H1 (cell line): ENCODE measurements around the gene SYDE2. TPM values are rescaled to one million over a fixed set of nuclear protein-coding genes. Genes with fewer than 3 reads are reported as not detected.

ENCODE experiments used
- ASH2L ChIP-seq: fragments of 200-600, 300-600 bp; sonication (generic); IDR thresholded peaks from one replicate; pipeline ENCODE4 v1.7.1; 2017; ENCODE audit warnings: low read length
- BCL11A ChIP-seq, 2 experiments: IDR thresholded peaks; one replicate each; pipeline ENCODE4 v1.6.1; 2011; ENCODE audit warnings: low read depth in 2 of 2, low read length in 2 of 2, mild to moderate bottlenecking in 2 of 2
- CHD2 ChIP-seq: IDR thresholded peaks from 2 replicates; pipeline ENCODE4 v1.6.1; 2012; ENCODE audit warnings: low read length, improper control_type of control experiment
- EGR1 ChIP-seq: IDR thresholded peaks from 2 replicates; pipeline ENCODE4 v1.6.1; 2011; ENCODE audit warnings: low read depth, low read length, borderline replicate concordance
- HDAC2 ChIP-seq, 2 experiments: fragments of 300-600 bp in 1 of 2; sonication (generic) in 1 of 2; IDR thresholded peaks; 2 replicates each; pipeline ENCODE4 v1.6.1; 2011 to 2012; ENCODE audit warnings: low read depth in 2 of 2, low read length in 2 of 2, mild to moderate bottlenecking in 2 of 2, moderate library complexity in 2 of 2, borderline replicate concordance in 1 of 2, inconsistent platforms in 1 of 2
- MAFK ChIP-seq: IDR thresholded peaks from 2 replicates; pipeline ENCODE4 v1.6.1; 2012; ENCODE audit warnings: low read depth, mild to moderate bottlenecking, improper control_type of control experiment, low read length
- RFX5 ChIP-seq: IDR thresholded peaks from 2 replicates; pipeline ENCODE4 v1.6.1; 2011; ENCODE audit warnings: low read depth, low read length, improper control_type of control experiment, borderline replicate concordance
- SP2 ChIP-seq: IDR thresholded peaks from 2 replicates; pipeline ENCODE4 v1.6.1; 2012; ENCODE audit warnings: mild to moderate bottlenecking, low read length, inconsistent platforms
- SP4 ChIP-seq: IDR thresholded peaks from 2 replicates; pipeline ENCODE4 v1.6.1; 2012; ENCODE audit warnings: low read length, inconsistent platforms
- SUZ12 ChIP-seq: fragments of 200-600 bp; sonication (generic); IDR thresholded peaks from 2 replicates; pipeline ENCODE4 v1.6.1; 2012; ENCODE audit warnings: mild to moderate bottlenecking, inconsistent platforms, low read length, moderate library complexity, mixed read lengths
- polyA plus RNA-seq, 7 experiments: library from polyadenylated mRNA; depleted of rRNA in 3 of 7; stranded (reverse) in 5 of 7; unstranded in 2 of 7; fragments of >200 nt in 5 of 7; fragments of 200-250 nt in 2 of 7; gene quantifications; 1 replicate in 5 of 7; 2 replicates in 1 of 7; 4 replicates in 1 of 7; pipeline versions ENCODE4 v1.2.1 to v1.2.3, GENCODE V29; 2011 to 2013; ENCODE audit warnings: missing spikeins in 2 of 7, mixed read lengths in 2 of 7
- total RNA-seq: library from RNA; stranded (reverse); fragmentation: NEBNext Ultra II Directional; extraction: Animal tissue kit (Norgen Biotek cat#: 25700); gene quantifications from 2 replicates; pipeline ENCODE4 v1.2.1, GENCODE V29; 2021
- TF ChIP-seq, protein P1 (sequence below): fragments of 300-600 bp; sonication (generic); IDR thresholded peaks from 2 replicates; pipeline ENCODE4 v1.7.1; 2012; ENCODE audit warnings: low read length, moderate library complexity, mild to moderate bottlenecking, inconsistent platforms; ENCODE audit not compliant: insufficient replicate concordance
- TF ChIP-seq, protein P2 (sequence below): IDR thresholded peaks from 2 replicates; pipeline ENCODE4 v1.6.1; 2011; ENCODE audit warnings: low read depth, mild to moderate bottlenecking, low read length; ENCODE audit not compliant: insufficient read depth

SYDE2 gene
- total and polyA plus RNA-seq, 2 of the 8 experiments (the other 6 are each of a cell fraction or from before 2014, with no cell fraction given) = 1.6 to 14.6 TPM

DNA sequence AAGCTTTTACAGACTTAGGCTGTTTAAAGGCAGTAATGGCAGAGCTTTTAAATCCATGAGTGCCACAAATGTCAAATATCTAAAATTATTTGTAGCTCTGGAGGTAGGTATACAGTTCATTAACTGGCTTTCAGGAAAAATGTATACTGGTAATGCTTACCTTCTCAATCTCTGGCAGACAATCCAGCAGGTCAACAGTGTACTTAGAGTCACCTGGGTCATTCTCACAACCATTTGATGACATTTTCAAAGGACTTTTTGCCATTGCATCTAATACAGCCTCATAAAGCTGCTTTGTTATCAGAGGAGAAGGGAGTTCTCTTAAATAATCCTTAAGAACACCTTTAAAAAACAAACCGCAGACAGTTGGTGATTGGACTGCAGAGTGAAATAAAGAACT is 31.9 kb downstream of the SYDE2 start (continued):
- TF ChIP-seq, protein P1, sequence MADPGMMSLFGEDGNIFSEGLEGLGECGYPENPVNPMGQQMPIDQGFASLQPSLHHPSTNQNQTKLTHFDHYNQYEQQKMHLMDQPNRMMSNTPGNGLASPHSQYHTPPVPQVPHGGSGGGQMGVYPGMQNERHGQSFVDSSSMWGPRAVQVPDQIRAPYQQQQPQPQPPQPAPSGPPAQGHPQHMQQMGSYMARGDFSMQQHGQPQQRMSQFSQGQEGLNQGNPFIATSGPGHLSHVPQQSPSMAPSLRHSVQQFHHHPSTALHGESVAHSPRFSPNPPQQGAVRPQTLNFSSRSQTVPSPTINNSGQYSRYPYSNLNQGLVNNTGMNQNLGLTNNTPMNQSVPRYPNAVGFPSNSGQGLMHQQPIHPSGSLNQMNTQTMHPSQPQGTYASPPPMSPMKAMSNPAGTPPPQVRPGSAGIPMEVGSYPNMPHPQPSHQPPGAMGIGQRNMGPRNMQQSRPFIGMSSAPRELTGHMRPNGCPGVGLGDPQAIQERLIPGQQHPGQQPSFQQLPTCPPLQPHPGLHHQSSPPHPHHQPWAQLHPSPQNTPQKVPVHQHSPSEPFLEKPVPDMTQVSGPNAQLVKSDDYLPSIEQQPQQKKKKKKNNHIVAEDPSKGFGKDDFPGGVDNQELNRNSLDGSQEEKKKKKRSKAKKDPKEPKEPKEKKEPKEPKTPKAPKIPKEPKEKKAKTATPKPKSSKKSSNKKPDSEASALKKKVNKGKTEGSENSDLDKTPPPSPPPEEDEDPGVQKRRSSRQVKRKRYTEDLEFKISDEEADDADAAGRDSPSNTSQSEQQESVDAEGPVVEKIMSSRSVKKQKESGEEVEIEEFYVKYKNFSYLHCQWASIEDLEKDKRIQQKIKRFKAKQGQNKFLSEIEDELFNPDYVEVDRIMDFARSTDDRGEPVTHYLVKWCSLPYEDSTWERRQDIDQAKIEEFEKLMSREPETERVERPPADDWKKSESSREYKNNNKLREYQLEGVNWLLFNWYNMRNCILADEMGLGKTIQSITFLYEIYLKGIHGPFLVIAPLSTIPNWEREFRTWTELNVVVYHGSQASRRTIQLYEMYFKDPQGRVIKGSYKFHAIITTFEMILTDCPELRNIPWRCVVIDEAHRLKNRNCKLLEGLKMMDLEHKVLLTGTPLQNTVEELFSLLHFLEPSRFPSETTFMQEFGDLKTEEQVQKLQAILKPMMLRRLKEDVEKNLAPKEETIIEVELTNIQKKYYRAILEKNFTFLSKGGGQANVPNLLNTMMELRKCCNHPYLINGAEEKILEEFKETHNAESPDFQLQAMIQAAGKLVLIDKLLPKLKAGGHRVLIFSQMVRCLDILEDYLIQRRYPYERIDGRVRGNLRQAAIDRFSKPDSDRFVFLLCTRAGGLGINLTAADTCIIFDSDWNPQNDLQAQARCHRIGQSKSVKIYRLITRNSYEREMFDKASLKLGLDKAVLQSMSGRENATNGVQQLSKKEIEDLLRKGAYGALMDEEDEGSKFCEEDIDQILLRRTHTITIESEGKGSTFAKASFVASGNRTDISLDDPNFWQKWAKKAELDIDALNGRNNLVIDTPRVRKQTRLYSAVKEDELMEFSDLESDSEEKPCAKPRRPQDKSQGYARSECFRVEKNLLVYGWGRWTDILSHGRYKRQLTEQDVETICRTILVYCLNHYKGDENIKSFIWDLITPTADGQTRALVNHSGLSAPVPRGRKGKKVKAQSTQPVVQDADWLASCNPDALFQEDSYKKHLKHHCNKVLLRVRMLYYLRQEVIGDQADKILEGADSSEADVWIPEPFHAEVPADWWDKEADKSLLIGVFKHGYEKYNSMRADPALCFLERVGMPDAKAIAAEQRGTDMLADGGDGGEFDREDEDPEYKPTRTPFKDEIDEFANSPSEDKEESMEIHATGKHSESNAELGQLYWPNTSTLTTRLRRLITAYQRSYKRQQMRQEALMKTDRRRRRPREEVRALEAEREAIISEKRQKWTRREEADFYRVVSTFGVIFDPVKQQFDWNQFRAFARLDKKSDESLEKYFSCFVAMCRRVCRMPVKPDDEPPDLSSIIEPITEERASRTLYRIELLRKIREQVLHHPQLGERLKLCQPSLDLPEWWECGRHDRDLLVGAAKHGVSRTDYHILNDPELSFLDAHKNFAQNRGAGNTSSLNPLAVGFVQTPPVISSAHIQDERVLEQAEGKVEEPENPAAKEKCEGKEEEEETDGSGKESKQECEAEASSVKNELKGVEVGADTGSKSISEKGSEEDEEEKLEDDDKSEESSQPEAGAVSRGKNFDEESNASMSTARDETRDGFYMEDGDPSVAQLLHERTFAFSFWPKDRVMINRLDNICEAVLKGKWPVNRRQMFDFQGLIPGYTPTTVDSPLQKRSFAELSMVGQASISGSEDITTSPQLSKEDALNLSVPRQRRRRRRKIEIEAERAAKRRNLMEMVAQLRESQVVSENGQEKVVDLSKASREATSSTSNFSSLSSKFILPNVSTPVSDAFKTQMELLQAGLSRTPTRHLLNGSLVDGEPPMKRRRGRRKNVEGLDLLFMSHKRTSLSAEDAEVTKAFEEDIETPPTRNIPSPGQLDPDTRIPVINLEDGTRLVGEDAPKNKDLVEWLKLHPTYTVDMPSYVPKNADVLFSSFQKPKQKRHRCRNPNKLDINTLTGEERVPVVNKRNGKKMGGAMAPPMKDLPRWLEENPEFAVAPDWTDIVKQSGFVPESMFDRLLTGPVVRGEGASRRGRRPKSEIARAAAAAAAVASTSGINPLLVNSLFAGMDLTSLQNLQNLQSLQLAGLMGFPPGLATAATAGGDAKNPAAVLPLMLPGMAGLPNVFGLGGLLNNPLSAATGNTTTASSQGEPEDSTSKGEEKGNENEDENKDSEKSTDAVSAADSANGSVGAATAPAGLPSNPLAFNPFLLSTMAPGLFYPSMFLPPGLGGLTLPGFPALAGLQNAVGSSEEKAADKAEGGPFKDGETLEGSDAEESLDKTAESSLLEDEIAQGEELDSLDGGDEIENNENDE = no peak
- TF ChIP-seq BCL11A (IDR thresholded peaks at IDR 0.05; ENCODE audit: low read depth in 2 of 2, low read length in 2 of 2) = no peak
- TF ChIP-seq CHD2 = no peak
- no peak for TF ChIP-seq SP2
- TF ChIP-seq ASH2L = no peak
- no peak for TF ChIP-seq RFX5
- no peak for TF ChIP-seq SUZ12
- TF ChIP-seq, protein P2, sequence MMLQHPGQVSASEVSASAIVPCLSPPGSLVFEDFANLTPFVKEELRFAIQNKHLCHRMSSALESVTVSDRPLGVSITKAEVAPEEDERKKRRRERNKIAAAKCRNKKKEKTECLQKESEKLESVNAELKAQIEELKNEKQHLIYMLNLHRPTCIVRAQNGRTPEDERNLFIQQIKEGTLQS = no peak
- no peak for TF ChIP-seq HDAC2 (IDR thresholded peaks at IDR 0.05; ENCODE audit: borderline replicate concordance in 1 of 2, low read depth in 2 of 2, low read length in 2 of 2)
- no peak for TF ChIP-seq EGR1
- TF ChIP-seq SP4 = no peak
- TF ChIP-seq MAFK = no peak
